HEK293T (cell line): ENCODE results near the gene KLHL10.

Source experiments
- ARNT ChIP-seq: fragments of 450-650 bp; IDR thresholded peaks from 2 replicates; pipeline ENCODE4 v1.6.1; 2017; ENCODE audit warnings: mild to moderate bottlenecking
- NFRKB ChIP-seq: fragments of 450-650 bp; IDR thresholded peaks from 2 replicates; pipeline ENCODE4 v1.6.1; 2016; ENCODE audit warnings: mild to moderate bottlenecking, moderate library complexity
- TARDBP ChIP-seq: fragments of 450-650 bp; IDR thresholded peaks from 2 replicates; pipeline ENCODE4 v1.6.1; 2016
- ZNF384 ChIP-seq: fragments of 450-650 bp; IDR thresholded peaks from 2 replicates; pipeline ENCODE4 v1.6.1; 2016

- no peak for TF ChIP-seq TARDBP
- TF ChIP-seq ARNT, result no peak
- TF ChIP-seq NFRKB, result no peak
- TF ChIP-seq ZNF384, result no peak
Measured at GRCh38 chr17:41873559-41874292, 36.1 kb downstream of the KLHL10 start.
